Measurements from ENCODE around the gene CYLD.

Gene CYLD

GRCh38 chr16:50751528-50751927, 9.6 kb downstream of the CYLD start:
- H2BK5ac ChIP-seq (ENCODE audit: low read depth, low read length, poor library complexity, severe bottlenecking) = no peak overlapping the region
- no peak for DNase-seq

GRCh38 chr16:50752471-50753235, 10.8 kb downstream of the CYLD start:
- H3K14ac ChIP-seq (ENCODE audit: low read length in 2 of 2) = no peak overlapping the region
- no peaks in the 10 kb centered on the region for H3K4me1 ChIP-seq (ENCODE audit: control insufficient read depth, insufficient read depth, low read depth, low read length)
- peaks cover 0 to 88% of the 10 kb centered on the region in 2 experiments for H3K36me3 ChIP-seq (ENCODE audit: control insufficient read depth in 1 of 2, insufficient read depth in 2 of 2, low read depth in 1 of 2, low read length in 2 of 2)
- no peak overlapping the region for H2AK5ac ChIP-seq (ENCODE audit: low read length, severe bottlenecking)
- H3K4ac ChIP-seq (ENCODE audit: low read depth in 1 of 2, low read length in 2 of 2) = no peak overlapping the region
- no peaks in the 10 kb centered on the region for H3K9me3 ChIP-seq (ENCODE audit: control insufficient read depth, low read length)
- H3K4me3 ChIP-seq (ENCODE audit: insufficient read depth in 1 of 2, low read depth in 1 of 2, low read length in 2 of 2) = no peak overlapping the region
- H3K79me1 ChIP-seq (replicated peaks; ENCODE audit: low read length, poor library complexity, severe bottlenecking) = peaks cover 13% of the 10 kb centered on the region
- H4K8ac ChIP-seq (ENCODE audit: low read length) = no peak overlapping the region
- no peak overlapping the region for H2BK5ac ChIP-seq (ENCODE audit: low read depth, low read length, poor library complexity, severe bottlenecking)
- H3K18ac ChIP-seq (ENCODE audit: low read depth in 1 of 2, low read length in 2 of 2) = no peak overlapping the region
- no peak overlapping the region for H4K91ac ChIP-seq (ENCODE audit: low read length)
- no peak overlapping the region for H3K23ac ChIP-seq (ENCODE audit: low read length in 2 of 2)
- H3K27me3 ChIP-seq (ENCODE audit: control insufficient read depth in 1 of 2, insufficient read depth in 1 of 2, low read length in 2 of 2) = no peaks in the 10 kb centered on the region
- H2BK120ac ChIP-seq (ENCODE audit: low read depth, low read length) = no peak overlapping the region
- H3K9ac ChIP-seq (ENCODE audit: low read length) = no peak overlapping the region
- no peak for DNase-seq
- H2BK15ac ChIP-seq (ENCODE audit: low read depth, poor library complexity, severe bottlenecking) = no peak overlapping the region
- H3K27ac ChIP-seq (ENCODE audit: low read length, poor library complexity, severe bottlenecking) = no peak overlapping the region
- no peak overlapping the region for H3K4me2 ChIP-seq (ENCODE audit: low read length, poor library complexity, severe bottlenecking)
- WGBS = 93% methylated on average over 3 of the region's 4 CpGs
- H2AFZ ChIP-seq (ENCODE audit: low read depth, low read length) = no peak overlapping the region
- no peak overlapping the region for H2BK12ac ChIP-seq (ENCODE audit: low read length in 2 of 2)

More at GRCh38 chr16:50751528-50751927, 9.6 kb downstream of the CYLD start:
- H2AK5ac ChIP-seq (ENCODE audit: low read length, severe bottlenecking) = no peak overlapping the region
- no peak overlapping the region for H2AFZ ChIP-seq (ENCODE audit: low read depth, low read length)
- H4K91ac ChIP-seq (ENCODE audit: low read length) = no peak overlapping the region
- no peak overlapping the region for H3K14ac ChIP-seq (ENCODE audit: low read length in 2 of 2)
- no peak overlapping the region for H3K4me3 ChIP-seq (ENCODE audit: insufficient read depth in 1 of 2, low read depth in 1 of 2, low read length in 2 of 2)
- no peak overlapping the region for H4K8ac ChIP-seq (ENCODE audit: low read length)
- no peak overlapping the region for H2BK15ac ChIP-seq (ENCODE audit: low read depth, poor library complexity, severe bottlenecking)
- H3K4me1 ChIP-seq (ENCODE audit: control insufficient read depth, insufficient read depth, low read depth, low read length) = no peaks in the 10 kb centered on the region
- H3K79me1 ChIP-seq (replicated peaks; ENCODE audit: low read length, poor library complexity, severe bottlenecking) = peaks cover 16% of the 10 kb centered on the region
- no peak overlapping the region for H3K23ac ChIP-seq (ENCODE audit: low read length in 2 of 2)
- H3K9me3 ChIP-seq (ENCODE audit: control insufficient read depth, low read length) = no peaks in the 10 kb centered on the region
- no peak overlapping the region for H3K4ac ChIP-seq (ENCODE audit: low read depth in 1 of 2, low read length in 2 of 2)
- no peak overlapping the region for H3K27ac ChIP-seq (ENCODE audit: low read length, poor library complexity, severe bottlenecking)
- no peaks in the 10 kb centered on the region for H3K27me3 ChIP-seq (ENCODE audit: control insufficient read depth in 1 of 2, insufficient read depth in 1 of 2, low read length in 2 of 2)
- H2BK12ac ChIP-seq (ENCODE audit: low read length in 2 of 2) = no peak overlapping the region
- no peak overlapping the region for H3K9ac ChIP-seq (ENCODE audit: low read length)
- no peak overlapping the region for H2BK120ac ChIP-seq (ENCODE audit: low read depth, low read length)
- WGBS = 95% methylated on average over 6 of the region's 6 CpGs
- no peak overlapping the region for H3K4me2 ChIP-seq (ENCODE audit: low read length, poor library complexity, severe bottlenecking)
- peaks cover 0 to 86% of the 10 kb centered on the region in 2 experiments for H3K36me3 ChIP-seq (ENCODE audit: control insufficient read depth in 1 of 2, insufficient read depth in 2 of 2, low read depth in 1 of 2, low read length in 2 of 2)
- no peak overlapping the region for H3K18ac ChIP-seq (ENCODE audit: low read depth in 1 of 2, low read length in 2 of 2)

GRCh38 chr16:50756473-50756872, 14.6 kb downstream of the CYLD start:
- Histone ChIP-seq H4K8ac (ENCODE audit: low read length) (no peak overlapping the region), H3K27ac (ENCODE audit: low read length, poor library complexity, severe bottlenecking) (no peak overlapping the region)

GRCh38 chr16:50761267-50761666, 19.4 kb downstream of the CYLD start:
- no peak overlapping the region for H2BK12ac ChIP-seq (ENCODE audit: low read length in 2 of 2)
- H2AK5ac ChIP-seq (ENCODE audit: low read length, severe bottlenecking) = no peak overlapping the region

More at GRCh38 chr16:50756473-50756872, 14.6 kb downstream of the CYLD start:
- Histone ChIP-seq H3K23ac (ENCODE audit: low read length in 2 of 2) (no peak overlapping the region), H3K4me3 (ENCODE audit: insufficient read depth in 1 of 2, low read depth in 1 of 2, low read length in 2 of 2) (no peak overlapping the region), H3K18ac (ENCODE audit: low read depth in 1 of 2, low read length in 2 of 2) (no peak overlapping the region), H4K91ac (ENCODE audit: low read length) (no peak overlapping the region), H2AK5ac (ENCODE audit: low read length, severe bottlenecking) (no peak overlapping the region), H3K36me3 (ENCODE audit: control insufficient read depth in 1 of 2, insufficient read depth in 2 of 2, low read depth in 1 of 2, low read length in 2 of 2) (peaks cover 0 to 79% of the 10 kb centered on the region in 2 experiments), H3K4me2 (ENCODE audit: low read length, poor library complexity, severe bottlenecking) (no peak overlapping the region), H3K4ac (ENCODE audit: low read depth in 1 of 2, low read length in 2 of 2) (no peak overlapping the region), H3K27me3 (ENCODE audit: control insufficient read depth in 1 of 2, insufficient read depth in 1 of 2, low read length in 2 of 2) (no peaks in the 10 kb centered on the region), H2BK15ac (ENCODE audit: low read depth, poor library complexity, severe bottlenecking) (no peak overlapping the region), H2BK120ac (ENCODE audit: low read depth, low read length) (no peak overlapping the region), H3K9ac (ENCODE audit: low read length) (no peak overlapping the region), H3K9me3 (ENCODE audit: control insufficient read depth, low read length) (no peaks in the 10 kb centered on the region), H3K79me1 (replicated peaks; ENCODE audit: low read length, poor library complexity, severe bottlenecking) (peaks cover 6% of the 10 kb centered on the region), H2BK5ac (ENCODE audit: low read depth, low read length, poor library complexity, severe bottlenecking) (no peak overlapping the region), H3K4me1 (ENCODE audit: control insufficient read depth, insufficient read depth, low read depth, low read length) (no peaks in the 10 kb centered on the region), H2BK12ac (ENCODE audit: low read length in 2 of 2) (no peak overlapping the region), H2AFZ (ENCODE audit: low read depth, low read length) (no peak overlapping the region), H3K14ac (ENCODE audit: low read length in 2 of 2) (no peak overlapping the region)
- no peak for DNase-seq
- WGBS = 89% methylated on average over 3 of the region's 3 CpGs

More at GRCh38 chr16:50761267-50761666, 19.4 kb downstream of the CYLD start:
- Histone ChIP-seq H3K79me1 (replicated peaks; ENCODE audit: low read length, poor library complexity, severe bottlenecking) (peaks cover 16% of the 10 kb centered on the region), H3K4ac (ENCODE audit: low read depth in 1 of 2, low read length in 2 of 2) (no peak overlapping the region), H3K4me2 (ENCODE audit: low read length, poor library complexity, severe bottlenecking) (no peak overlapping the region), H2BK15ac (ENCODE audit: low read depth, poor library complexity, severe bottlenecking) (no peak overlapping the region), H2AFZ (ENCODE audit: low read depth, low read length) (no peak overlapping the region), H3K9ac (ENCODE audit: low read length) (no peak overlapping the region), H3K23ac (ENCODE audit: low read length in 2 of 2) (no peak overlapping the region), H3K4me3 (ENCODE audit: insufficient read depth in 1 of 2, low read depth in 1 of 2, low read length in 2 of 2) (no peak overlapping the region), H3K18ac (ENCODE audit: low read depth in 1 of 2, low read length in 2 of 2) (no peak overlapping the region), H2BK5ac (ENCODE audit: low read depth, low read length, poor library complexity, severe bottlenecking) (no peak overlapping the region), H3K4me1 (ENCODE audit: control insufficient read depth, insufficient read depth, low read depth, low read length) (no peaks in the 10 kb centered on the region), H4K8ac (ENCODE audit: low read length) (no peak overlapping the region), H3K27me3 (ENCODE audit: control insufficient read depth in 1 of 2, insufficient read depth in 1 of 2, low read length in 2 of 2) (no peaks in the 10 kb centered on the region), H4K91ac (ENCODE audit: low read length) (no peak overlapping the region), H3K14ac (ENCODE audit: low read length in 2 of 2) (no peak overlapping the region), H3K9me3 (ENCODE audit: control insufficient read depth, low read length) (peaks cover 10% of the 10 kb centered on the region), H2BK120ac (ENCODE audit: low read depth, low read length) (no peak overlapping the region), H3K36me3 (ENCODE audit: control insufficient read depth in 1 of 2, insufficient read depth in 2 of 2, low read depth in 1 of 2, low read length in 2 of 2) (peaks cover 0 to 54% of the 10 kb centered on the region in 2 experiments), H3K27ac (ENCODE audit: low read length, poor library complexity, severe bottlenecking) (no peak overlapping the region)
- WGBS = no CpG with 5 or more reads among the region's 1 CpG
- no peak for DNase-seq
